Lower lobe of right lung (tissue), 2 donors: Measurements from ENCODE around the gene HECTD4. TPM values are rescaled to one million over a fixed set of nuclear protein-coding genes. Genes with fewer than 3 reads are reported as not detected.
"Not testable (repeated sequence)": the region's sequence is repeated elsewhere in the genome, so short reads cannot be mapped to it uniquely, and the experiment has no call there.

Experiments
- ATAC-seq, 2 donors: fragments of 200-7000 bp; cut with Tn5 transposase; one replicate each; pipeline ENCODE4 v1.9.1; 2020 to 2022; ENCODE audit warnings: mild to moderate bottlenecking in 2 of 2, moderate library complexity in 2 of 2
- DNase-seq: peaks from one replicate; pipeline ENCODE4 v3.0.0-alpha.2; 2020
- H3K27ac ChIP-seq: fragments of 200-600 bp; one replicate; pipeline ENCODE4 v1.8.0; 2022
- H3K27me3 ChIP-seq: fragments of 200-600 bp; one replicate; pipeline ENCODE4 v1.8.0; 2022; ENCODE audit warnings: low read depth
- H3K36me3 ChIP-seq: fragments of 200-600 bp; one replicate; pipeline ENCODE4 v1.8.0; 2022; ENCODE audit warnings: mild to moderate bottlenecking
- H3K4me1 ChIP-seq: fragments of 200-600 bp; one replicate; pipeline ENCODE4 v1.8.0; 2022
- H3K4me3 ChIP-seq: fragments of 200-600 bp; one replicate; pipeline ENCODE4 v1.8.0; 2022; ENCODE audit warnings: mild to moderate bottlenecking
- H3K9me3 ChIP-seq: fragments of 200-600 bp; one replicate; pipeline ENCODE4 v1.8.0; 2022
- intact Hi-C: fragments of 100-400 bp; cut with DNase I; formaldehyde crosslinking; loops from one replicate; pipeline ENCODE4 v1.11.0; 2022
- total RNA-seq: library from RNA; stranded (reverse); fragmentation: NEBNext Ultra II Directional; extraction: Animal tissue kit (Norgen Biotek cat#: 25700); gene quantifications from one replicate; pipeline ENCODE4 v1.2.1, GENCODE V29; 2021
- TF ChIP-seq, protein P1 (sequence below): fragments of 200-600 bp; IDR thresholded peaks from one replicate; pipeline ENCODE4 v1.8.0; 2022; ENCODE audit warnings: antibody characterized with exemption, mild to moderate bottlenecking
- donor health status: DM: no; HTN: yes; CAD: no; lungs with severe emphysema.

The HECTD4 gene
- total RNA-seq, 1 donor from 2014 or later: 54.8 TPM

DNA sequence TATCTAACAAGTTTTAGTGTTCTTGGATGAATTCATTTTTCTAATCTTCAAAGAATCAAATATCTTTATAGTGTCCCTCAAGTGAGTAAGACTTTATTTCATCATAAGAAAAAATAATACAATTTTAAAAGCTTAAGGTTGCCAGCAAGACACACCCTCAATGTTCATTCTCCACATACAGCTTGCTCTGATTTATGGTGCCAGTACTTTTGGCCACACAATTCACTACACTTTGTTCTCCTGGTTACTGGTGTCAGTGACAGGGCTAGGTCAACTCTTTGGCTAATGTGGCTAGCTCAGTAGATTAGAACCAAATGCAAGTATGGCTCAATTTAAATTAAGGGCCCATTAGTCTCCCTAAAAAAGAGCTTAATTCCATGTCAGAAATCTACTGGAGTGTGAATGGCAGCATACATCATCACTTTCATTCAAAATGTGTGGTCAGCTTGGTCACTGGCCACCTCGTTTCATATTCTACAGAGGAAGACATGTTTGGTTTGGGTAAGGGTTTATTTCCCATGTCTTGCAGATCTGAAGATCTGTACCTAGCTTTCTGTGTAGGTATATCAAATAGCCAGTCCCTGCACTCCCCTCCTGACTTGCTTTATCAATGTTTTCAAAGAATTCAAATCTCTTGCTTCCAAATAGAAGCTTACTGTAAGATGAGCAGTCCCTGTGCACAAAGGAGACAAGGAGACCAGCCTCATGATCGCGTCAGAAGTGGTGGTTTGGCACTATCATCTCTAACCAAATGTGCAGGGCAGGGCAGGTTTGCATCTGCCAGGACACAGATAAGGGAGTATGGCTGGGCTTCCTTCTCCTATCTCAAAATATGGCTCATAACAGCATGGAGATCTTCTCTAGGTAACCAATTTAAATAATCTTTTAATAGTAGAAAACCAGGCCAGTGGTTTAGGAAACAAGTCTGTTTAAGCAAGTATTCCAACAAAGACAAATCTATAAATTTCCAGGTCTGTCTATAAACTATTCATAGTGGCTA is 31.3 kb downstream of the HECTD4 start:
- intact Hi-C loops: no loop called here
- no peaks in the 10 kb centered on the region for H3K4me1 ChIP-seq
- TF ChIP-seq, protein P1, sequence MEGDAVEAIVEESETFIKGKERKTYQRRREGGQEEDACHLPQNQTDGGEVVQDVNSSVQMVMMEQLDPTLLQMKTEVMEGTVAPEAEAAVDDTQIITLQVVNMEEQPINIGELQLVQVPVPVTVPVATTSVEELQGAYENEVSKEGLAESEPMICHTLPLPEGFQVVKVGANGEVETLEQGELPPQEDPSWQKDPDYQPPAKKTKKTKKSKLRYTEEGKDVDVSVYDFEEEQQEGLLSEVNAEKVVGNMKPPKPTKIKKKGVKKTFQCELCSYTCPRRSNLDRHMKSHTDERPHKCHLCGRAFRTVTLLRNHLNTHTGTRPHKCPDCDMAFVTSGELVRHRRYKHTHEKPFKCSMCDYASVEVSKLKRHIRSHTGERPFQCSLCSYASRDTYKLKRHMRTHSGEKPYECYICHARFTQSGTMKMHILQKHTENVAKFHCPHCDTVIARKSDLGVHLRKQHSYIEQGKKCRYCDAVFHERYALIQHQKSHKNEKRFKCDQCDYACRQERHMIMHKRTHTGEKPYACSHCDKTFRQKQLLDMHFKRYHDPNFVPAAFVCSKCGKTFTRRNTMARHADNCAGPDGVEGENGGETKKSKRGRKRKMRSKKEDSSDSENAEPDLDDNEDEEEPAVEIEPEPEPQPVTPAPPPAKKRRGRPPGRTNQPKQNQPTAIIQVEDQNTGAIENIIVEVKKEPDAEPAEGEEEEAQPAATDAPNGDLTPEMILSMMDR: no peak
- H3K4me3 ChIP-seq: no peak overlapping the region
- ATAC-seq (no peak), DNase-seq (no peak)
- H3K9me3 ChIP-seq: no peaks in the 10 kb centered on the region
- no peaks in the 10 kb centered on the region for H3K27me3 ChIP-seq
- no peaks in the 10 kb centered on the region for H3K36me3 ChIP-seq
- no peak overlapping the region for H3K27ac ChIP-seq

DNA sequence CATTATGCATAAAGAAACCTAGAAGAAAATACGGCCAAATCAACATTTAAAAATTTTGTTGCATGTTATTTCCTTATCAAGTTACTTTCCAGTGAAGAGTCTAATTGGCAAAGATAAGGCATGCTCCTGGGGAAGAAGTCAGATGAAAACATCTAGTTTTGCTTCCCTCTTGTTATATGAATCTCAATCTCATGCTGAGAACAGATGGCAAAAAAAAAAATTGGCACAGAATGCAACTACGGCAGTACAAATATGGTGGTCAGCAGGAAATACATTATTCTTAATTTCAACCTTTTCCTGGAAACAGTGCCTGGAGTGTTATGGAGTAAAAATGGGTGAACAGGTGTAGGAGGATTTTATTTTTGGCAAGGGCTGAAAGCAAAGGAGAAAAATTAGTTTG is 32.8 kb downstream of the HECTD4 start:
- no peaks in the 10 kb centered on the region for H3K27me3 ChIP-seq
- no peak for DNase-seq
- intact Hi-C loops: no loop called here
- ATAC-seq: no peak
- no peaks in the 10 kb centered on the region for H3K4me1 ChIP-seq
- no peaks in the 10 kb centered on the region for H3K9me3 ChIP-seq
- H3K36me3 ChIP-seq: no peaks in the 10 kb centered on the region
- TF ChIP-seq, protein P1: no peak
- no peak overlapping the region for H3K27ac ChIP-seq
- H3K4me3 ChIP-seq: no peak overlapping the region

DNA sequence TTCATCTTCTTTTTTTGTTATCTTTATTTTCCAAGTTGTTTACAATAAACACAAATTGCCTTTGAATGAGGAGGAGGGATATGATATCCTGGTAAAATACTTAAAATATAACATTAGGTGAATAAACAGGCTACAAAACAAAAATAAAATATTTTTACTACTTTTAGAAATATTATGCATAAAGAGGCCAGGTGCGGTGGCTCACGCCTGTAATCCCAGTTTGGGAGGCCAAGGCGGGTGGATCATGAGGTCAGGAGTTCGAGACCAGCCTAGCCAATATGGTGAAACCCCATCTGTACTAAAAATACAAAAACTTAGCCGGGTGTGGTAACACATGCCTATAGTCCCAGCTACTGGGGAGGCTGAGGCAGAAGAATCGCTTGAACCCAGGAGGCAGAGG is 33.3 kb downstream of the HECTD4 start:
- intact Hi-C loops, H3K4me1 ChIP-seq, H3K4me3 ChIP-seq, DNase-seq, H3K27me3 ChIP-seq, ATAC-seq, H3K36me3 ChIP-seq, H3K27ac ChIP-seq, H3K9me3 ChIP-seq: not testable (repeated sequence)

DNA sequence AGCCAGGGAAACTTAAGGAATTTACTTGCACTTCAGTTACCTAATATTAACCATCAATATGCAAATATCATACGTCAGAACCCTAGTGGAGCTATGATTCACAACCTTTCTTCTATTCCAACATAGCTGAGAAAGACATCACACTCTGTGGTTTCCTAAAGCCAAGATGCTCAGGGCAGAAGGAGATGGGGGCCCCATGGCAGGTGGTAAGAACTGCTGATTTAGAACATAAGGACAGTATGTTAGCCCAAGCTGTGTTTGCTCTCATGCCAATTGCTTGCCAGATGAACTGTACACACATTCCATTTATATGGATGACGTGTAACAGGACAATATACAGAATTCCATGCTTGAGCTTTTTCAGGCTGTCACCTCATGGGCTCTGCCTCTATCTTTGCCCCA is 34.6 kb downstream of the HECTD4 start:
- DNase-seq (no peak), ATAC-seq (no peak)
- TF ChIP-seq, protein P1: no peak
- Histone ChIP-seq H3K27me3 (no peaks in the 10 kb centered on the region), H3K9me3 (no peaks in the 10 kb centered on the region), H3K36me3 (no peaks in the 10 kb centered on the region), H3K4me3 (no peak overlapping the region), H3K4me1 (no peaks in the 10 kb centered on the region), H3K27ac (no peak overlapping the region)
- intact Hi-C loops: no loop called here

DNA sequence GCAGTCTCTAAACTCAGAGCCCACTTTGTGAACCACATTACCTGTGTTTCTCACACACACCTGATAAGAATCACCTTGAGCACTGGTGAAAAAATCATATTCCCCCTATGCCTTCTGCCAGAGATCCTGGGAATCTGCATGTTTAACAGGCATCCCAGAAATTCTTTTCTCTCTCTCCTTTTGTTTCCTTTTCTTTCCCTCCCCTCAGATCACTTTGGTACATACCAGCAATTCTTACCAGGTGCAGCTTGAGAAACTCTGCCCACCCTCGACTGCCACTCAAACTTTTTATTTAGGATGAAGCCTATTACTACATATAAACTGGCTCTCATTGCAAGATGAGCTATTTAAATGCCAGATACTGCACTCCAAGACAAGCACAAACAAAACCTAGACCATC is 36.0 kb downstream of the HECTD4 start:
- H3K27me3 ChIP-seq: no peaks in the 10 kb centered on the region
- ATAC-seq (no peak), DNase-seq (no peak)
- H3K36me3 ChIP-seq: no peaks in the 10 kb centered on the region
- no peaks in the 10 kb centered on the region for H3K9me3 ChIP-seq
- H3K4me1 ChIP-seq: no peaks in the 10 kb centered on the region
- TF ChIP-seq, protein P1: no peak
- intact Hi-C loops: no loop called here
- no peak overlapping the region for H3K4me3 ChIP-seq
- H3K27ac ChIP-seq: no peak overlapping the region

DNA sequence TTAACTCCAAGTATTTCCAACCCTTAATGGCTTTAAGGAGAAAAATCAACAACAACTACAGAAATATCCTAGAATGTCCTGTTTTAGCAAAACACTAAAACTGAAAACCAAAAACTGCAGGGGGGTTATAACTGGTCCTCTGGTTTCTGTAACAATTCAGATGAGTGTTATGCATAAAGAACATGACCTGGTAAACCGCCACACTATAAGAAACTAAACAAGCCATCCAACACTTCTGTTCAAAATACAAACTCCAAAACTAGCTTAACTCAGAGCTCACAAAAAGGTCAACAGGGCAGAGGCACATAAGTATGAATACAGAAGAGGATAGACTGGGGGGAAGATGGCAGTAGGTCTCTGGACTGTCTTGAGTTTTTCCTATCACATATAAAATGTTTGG is 38.0 kb downstream of the HECTD4 start:
- ATAC-seq (no peak), DNase-seq (no peak)
- Histone ChIP-seq H3K27me3 (no peaks in the 10 kb centered on the region), H3K4me1 (no peaks in the 10 kb centered on the region), H3K4me3 (no peak overlapping the region), H3K27ac (no peak overlapping the region), H3K36me3 (no peaks in the 10 kb centered on the region), H3K9me3 (no peaks in the 10 kb centered on the region)
- TF ChIP-seq, protein P1: no peak
- intact Hi-C loops: no loop called here
